Upper lobe of left lung (tissue), 4 donors: ENCODE measurements around the gene TNFAIP8.

Experiments
- EP300 ChIP-seq, 4 donors: sonication (generic); formaldehyde crosslinking; IDR thresholded peaks; one replicate each; pipeline ENCODE4 v1.5.1; 2017; ENCODE audit warnings: antibody characterized with exemption in 4 of 4, control low read depth in 2 of 4
- POLR2A ChIP-seq, 4 donors: fragments of 450-650 bp; IDR thresholded peaks; one replicate each; pipeline ENCODE4 v1.5.1; 2016 to 2017; ENCODE audit warnings: antibody characterized with exemption in 4 of 4, mild to moderate bottlenecking in 2 of 4
- POLR2AphosphoS5 ChIP-seq, 2 donors: sonication (generic); formaldehyde crosslinking; IDR thresholded peaks; one replicate each; pipeline ENCODE4 v1.5.1; 2017; ENCODE audit warnings: antibody characterized with exemption in 2 of 2
- TF ChIP-seq, protein P1 (sequence below), 6 experiments: fragments of 450-650 bp in 4 of 6; fragments of 200-600 bp in 2 of 6; sonication (generic) in 2 of 6; IDR thresholded peaks; one replicate each; pipeline ENCODE4 v1.5.1; 2016 to 2019; ENCODE audit warnings: antibody characterized with exemption in 6 of 6

DNA sequence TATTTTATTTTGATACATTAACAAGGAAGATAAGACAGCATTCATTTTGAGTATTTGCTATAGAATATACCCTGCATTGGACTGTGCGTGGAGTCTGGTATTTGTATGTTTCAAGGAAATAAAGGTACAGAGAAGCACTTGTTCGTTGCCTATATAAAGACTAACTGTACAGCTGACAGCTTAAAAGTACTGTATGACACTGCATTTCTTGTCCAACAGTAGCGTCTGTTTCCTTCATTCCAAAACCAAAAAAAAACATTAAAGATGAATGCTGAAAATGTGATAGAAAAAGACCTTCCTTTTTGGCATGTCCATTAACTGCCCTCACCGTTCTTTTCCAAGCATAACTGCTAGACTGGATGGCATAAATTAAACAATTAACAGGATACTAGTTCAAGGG lies 15.3 kb downstream of the TNFAIP8 start:
- TF ChIP-seq, protein P1, sequence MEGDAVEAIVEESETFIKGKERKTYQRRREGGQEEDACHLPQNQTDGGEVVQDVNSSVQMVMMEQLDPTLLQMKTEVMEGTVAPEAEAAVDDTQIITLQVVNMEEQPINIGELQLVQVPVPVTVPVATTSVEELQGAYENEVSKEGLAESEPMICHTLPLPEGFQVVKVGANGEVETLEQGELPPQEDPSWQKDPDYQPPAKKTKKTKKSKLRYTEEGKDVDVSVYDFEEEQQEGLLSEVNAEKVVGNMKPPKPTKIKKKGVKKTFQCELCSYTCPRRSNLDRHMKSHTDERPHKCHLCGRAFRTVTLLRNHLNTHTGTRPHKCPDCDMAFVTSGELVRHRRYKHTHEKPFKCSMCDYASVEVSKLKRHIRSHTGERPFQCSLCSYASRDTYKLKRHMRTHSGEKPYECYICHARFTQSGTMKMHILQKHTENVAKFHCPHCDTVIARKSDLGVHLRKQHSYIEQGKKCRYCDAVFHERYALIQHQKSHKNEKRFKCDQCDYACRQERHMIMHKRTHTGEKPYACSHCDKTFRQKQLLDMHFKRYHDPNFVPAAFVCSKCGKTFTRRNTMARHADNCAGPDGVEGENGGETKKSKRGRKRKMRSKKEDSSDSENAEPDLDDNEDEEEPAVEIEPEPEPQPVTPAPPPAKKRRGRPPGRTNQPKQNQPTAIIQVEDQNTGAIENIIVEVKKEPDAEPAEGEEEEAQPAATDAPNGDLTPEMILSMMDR (IDR thresholded peaks at IDR 0.05) = no peak
- TF ChIP-seq EP300 (IDR thresholded peaks at IDR 0.05) = no peak
- TF ChIP-seq POLR2AphosphoS5 (IDR thresholded peaks at IDR 0.05) = no peak
- TF ChIP-seq POLR2A (IDR thresholded peaks at IDR 0.05) = no peak
